HG02981 (cell line): ENCODE results near the gene KCND3.

Experiments
- ATAC-seq: cut with Tn5 transposase; IDR thresholded peaks from one replicate; pipeline ENCODE4 v1.9.1; 2021; ENCODE audit warnings: mild to moderate bottlenecking, moderate library complexity; ENCODE audit not compliant: unreplicated experiment

KCND3 gene

DNA sequence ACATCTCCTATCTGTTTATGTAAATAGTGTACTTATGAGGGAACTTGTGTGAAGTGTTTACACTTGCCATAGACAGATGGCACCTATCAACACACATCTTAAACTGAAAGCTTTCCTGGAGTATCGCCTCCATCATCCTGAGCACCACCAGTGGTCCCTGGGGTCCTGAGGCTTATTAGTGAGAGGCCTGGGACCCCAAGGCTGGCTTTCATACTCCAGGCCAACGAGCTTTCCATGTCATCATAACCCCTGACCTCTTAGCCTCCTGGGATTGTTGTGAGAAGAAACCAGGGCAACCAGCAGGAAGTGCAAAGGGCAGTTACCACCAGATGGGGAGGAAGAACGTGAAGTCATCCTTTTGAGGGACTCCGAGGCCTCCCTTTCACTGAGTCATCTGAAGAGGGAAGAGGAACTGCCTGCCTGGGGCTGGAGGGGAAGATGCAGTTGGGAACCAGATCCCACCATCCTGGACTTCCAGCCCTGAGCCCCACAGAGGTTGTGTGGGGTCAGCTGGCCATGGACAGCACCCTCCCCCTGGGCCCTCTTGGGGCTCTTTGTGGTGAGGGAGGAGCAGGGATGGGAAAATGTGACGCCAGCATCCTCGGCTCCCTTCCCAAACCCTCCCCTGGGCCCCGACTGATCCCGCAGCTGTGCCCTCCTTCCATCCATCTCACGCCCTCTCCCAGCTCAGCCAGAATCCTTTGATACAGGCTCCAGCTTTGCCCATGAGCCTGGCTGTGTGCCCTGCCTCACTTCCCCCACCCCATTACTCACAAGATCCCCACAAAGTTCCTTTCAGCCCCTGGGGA lies 256.1 kb downstream of the KCND3 start:
- ATAC-seq = no peak

- no peak for ATAC-seq
Measured at GRCh38 chr1:111732718-111733117, 256.8 kb downstream of the KCND3 start.

DNA sequence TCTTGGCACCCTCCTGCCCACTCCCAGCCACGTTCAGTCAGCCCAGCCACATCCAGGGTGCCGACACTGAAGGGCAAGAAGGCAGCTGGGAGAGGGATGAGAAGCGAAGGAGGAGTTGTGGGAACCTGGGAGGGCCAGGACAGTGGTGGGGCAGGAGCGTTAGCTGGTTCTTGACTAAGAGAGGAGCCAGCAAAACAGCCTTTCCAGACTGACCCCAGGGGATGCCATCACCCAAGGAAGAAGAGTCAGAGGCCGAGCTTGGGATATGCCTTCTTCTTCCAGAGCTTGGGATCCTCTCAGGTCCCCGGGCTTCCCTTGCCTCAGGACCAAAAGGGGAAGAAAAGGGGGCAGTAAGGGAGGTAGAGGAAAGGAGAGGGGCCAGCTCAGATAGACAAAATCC lies 257.5 kb downstream of the KCND3 start:
- ATAC-seq = no peak

- no peak for ATAC-seq
Measured at GRCh38 chr1:111730706-111731105, 258.8 kb downstream of the KCND3 start.

- ATAC-seq = no peak
Measured at GRCh38 chr1:111729946-111730681, 259.4 kb downstream of the KCND3 start.

- no peak for ATAC-seq
Measured at GRCh38 chr1:111729271-111729921, 260.1 kb downstream of the KCND3 start.

DNA sequence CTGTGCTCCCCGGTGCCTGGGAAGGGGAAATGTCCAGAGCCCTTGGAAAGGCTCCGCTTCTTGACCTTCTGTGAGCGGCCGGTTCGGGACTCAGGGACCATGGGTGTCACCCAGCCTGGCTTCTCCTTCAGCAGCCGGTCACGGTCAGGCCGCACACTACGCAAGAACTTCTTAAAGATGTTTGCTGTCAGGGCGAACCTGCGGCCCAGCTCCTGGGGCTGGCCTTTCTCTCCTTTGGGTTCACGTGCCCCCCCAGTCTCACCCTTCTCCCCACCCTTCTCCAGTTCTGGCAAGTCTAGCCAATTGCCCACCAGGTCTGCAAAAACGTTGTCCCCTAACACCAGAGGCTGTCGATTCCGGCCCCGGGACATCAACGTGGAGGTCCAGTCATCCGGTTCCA lies 262.4 kb downstream of the KCND3 start:
- ATAC-seq = no peak

DNA sequence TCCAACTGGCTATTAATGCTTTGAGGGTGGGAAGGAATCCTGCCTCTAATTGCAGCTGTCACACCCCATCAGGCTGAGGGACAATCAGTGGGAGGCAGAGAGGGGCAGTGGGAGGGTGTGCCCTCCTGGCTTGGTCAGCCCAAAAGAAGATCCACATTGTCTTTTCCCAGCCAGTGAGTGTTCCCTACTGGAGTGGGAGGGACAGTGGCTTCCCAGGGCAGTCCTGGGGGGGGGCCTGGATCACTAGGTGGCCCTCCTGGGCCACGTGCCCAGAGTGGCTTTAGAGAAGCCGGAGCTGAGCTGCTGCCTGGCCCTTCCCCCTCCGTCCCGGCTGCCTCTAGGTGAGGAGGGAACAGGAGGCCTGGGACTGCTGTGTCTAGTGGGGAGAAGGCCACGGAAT lies 264.3 kb downstream of the KCND3 start:
- ATAC-seq = no peak

GRCh38 chr1:111723871-111724270 lies 265.6 kb downstream of the KCND3 start:
- ATAC-seq = no peak

GRCh38 chr1:111723091-111723806 lies 266.2 kb downstream of the KCND3 start:
- ATAC-seq = no peak

- no peak for ATAC-seq
Measured at GRCh38 chr1:111720977-111721786, 268.3 kb downstream of the KCND3 start.
